Activated naive CD4-positive, alpha-beta T cell treated with anti-CD3 and anti-CD28 coated beads, Interleukin-2, amount 50 U/mL, for 72 hours (primary cell): ENCODE results near the gene ZNF688. TPM values are rescaled to one million over a fixed set of nuclear protein-coding genes. Genes with fewer than 3 reads are reported as not detected.
"Not testable (repeated sequence)": the region's sequence is repeated elsewhere in the genome, so short reads cannot be mapped to it uniquely, and the experiment has no call there.

Experiments
- ATAC-seq, 2 donors: fragments of 150-1000 bp; cut with Tn5 transposase; 2 replicates each; pipeline ENCODE4 v1.10.0; 2021; ENCODE audit warnings: mild to moderate bottlenecking in 2 of 2, moderate library complexity in 2 of 2
- DNase-seq, 2 donors: peaks; one replicate each; pipeline ENCODE4 v3.0.0; 2021 to 2022; ENCODE audit warnings: low spot score in 2 of 2
- H3K27ac Mint-ChIP-seq, 2 donors: one replicate each; pipeline ENCODE4 v1.8.0; 2022; ENCODE audit warnings: mild to moderate bottlenecking in 2 of 2, mixed read lengths in 2 of 2
- H3K36me3 Mint-ChIP-seq, 2 donors: one replicate each; pipeline ENCODE4 v1.8.0; 2022; ENCODE audit warnings: mixed read lengths in 2 of 2
- H3K9me3 Mint-ChIP-seq, 2 donors: one replicate each; pipeline ENCODE4 v1.8.0; 2022; ENCODE audit warnings: mixed read lengths in 2 of 2
- total RNA-seq, 2 donors: library from RNA; stranded (reverse); gene quantifications; one replicate each; pipeline ENCODE4 v1.2.3, GENCODE V29; 2022

ZNF688 gene
- total RNA-seq, 2 donors from 2014 or later: 7.2 TPM

DNA sequence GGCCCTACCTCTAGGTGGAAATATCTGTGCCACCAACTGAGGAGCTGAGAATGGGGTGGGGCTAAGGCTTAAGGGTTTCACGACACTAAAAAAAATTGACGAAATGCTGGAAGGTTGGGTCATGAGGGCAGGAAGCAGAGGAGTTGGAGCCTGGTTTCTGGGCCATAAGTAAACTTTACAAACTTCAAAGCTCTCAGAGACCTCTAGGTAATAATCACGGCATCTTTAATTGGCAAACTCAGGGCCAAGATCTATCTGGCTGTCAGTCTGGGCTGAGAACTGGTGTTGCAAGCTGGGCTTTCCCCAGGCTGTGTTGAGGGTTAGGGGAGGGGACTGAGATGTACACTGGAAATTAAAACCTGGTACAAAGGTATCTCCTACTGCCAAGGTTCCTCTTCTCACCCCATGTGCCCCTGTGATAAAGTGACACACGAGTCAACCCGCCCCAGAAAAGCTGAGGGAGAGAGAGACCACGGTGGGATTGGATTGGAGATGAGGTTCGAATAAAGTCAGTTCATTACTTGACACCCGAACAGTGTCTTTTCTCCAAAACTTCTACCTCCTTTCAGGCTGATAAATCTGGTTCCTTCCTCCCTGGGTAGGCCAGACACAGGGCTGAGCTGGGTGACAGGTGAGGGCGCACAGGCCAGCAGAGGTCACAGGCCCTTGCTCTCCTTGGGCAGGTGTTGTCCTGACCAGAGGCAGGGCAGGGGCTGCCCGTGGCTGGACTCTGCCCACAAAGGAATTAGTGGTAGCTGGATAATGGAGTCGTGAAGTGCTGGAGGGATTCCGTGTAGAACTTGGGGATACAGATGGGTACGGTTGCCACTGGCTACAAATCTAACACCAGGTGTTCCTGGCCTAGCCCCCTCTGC lies 41.1 kb downstream of the ZNF688 start:
- Mint-ChIP-seq H3K9me3 (no peaks in the 10 kb centered on the region), H3K27ac (peak overlapping the region; percentile 27 to 88), H3K36me3 (peaks cover 7 to 11% of the 10 kb centered on the region in 2 donors)
- ATAC-seq: no peak
- no peak for DNase-seq

DNA sequence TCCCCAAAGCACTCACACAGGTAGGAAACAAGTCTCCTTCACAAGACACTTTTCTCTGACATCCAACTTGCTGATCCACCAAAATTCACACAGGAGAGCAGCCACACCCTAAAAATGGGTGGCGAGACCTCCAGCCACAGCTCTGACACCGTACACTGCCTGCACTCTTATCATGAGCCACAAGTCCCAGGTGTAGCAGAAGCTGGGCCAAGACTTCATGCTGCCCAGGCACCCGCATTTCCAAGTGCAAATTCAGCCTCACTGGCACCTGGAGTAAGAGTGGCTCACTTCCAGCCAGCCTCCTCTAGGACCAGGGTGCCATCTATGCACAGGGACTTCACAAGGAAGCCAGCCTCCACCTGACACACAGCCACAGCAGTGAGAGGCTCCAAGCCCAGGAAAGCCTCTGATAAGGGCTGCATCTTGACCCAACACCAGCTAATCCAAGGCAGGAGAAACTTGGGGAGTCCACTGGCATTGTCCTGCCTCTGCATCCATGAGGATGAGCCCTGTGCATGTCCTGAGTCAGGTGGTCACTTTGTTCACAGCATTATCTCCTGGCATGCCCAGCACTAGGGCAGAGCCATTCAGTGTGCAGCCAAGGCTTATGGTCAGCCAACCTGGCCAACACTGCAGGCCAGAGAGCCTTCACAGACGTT lies 42.6 kb downstream of the ZNF688 start:
- no peak overlapping the region for H3K27ac Mint-ChIP-seq
- ATAC-seq: no peak

DNA sequence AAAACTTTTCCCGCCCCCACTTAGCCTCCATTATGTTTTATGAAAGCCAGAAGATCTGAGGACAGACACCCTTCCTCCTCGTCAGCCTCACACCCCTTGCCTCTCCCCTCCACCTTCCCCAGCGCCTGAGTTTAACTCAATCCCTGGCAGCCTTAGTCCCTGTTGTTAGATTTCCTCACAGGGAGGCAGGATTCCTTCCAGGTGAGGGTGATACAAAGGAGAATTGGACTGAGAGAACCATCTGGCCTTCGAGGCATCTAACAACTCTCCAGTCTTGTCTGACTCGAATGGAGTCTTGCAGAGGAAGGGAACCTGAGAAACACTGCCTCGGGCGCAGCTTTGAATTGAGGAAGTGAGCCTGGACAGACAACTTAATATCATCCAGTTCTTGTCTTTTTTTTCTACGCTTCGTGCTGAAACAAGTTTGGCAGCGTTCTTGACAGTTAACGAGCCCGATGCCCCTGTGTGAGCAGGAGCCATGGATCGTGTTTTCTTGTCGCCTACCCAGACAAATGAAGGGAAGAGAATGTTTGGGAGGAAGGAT lies 43.8 kb downstream of the ZNF688 start:
- H3K9me3 Mint-ChIP-seq: no peaks in the 10 kb centered on the region
- DNase-seq (no peak), ATAC-seq (no peak)
- no peaks in the 10 kb centered on the region for H3K36me3 Mint-ChIP-seq
- peak overlapping the region; percentile 79 to 90 for H3K27ac Mint-ChIP-seq

More for the DNA sequence above, 42.6 kb downstream of the ZNF688 start:
- peaks cover 0 to 4% of the 10 kb centered on the region in 2 donors for H3K36me3 Mint-ChIP-seq
- no peaks in the 10 kb centered on the region for H3K9me3 Mint-ChIP-seq
- no peak for DNase-seq

DNA sequence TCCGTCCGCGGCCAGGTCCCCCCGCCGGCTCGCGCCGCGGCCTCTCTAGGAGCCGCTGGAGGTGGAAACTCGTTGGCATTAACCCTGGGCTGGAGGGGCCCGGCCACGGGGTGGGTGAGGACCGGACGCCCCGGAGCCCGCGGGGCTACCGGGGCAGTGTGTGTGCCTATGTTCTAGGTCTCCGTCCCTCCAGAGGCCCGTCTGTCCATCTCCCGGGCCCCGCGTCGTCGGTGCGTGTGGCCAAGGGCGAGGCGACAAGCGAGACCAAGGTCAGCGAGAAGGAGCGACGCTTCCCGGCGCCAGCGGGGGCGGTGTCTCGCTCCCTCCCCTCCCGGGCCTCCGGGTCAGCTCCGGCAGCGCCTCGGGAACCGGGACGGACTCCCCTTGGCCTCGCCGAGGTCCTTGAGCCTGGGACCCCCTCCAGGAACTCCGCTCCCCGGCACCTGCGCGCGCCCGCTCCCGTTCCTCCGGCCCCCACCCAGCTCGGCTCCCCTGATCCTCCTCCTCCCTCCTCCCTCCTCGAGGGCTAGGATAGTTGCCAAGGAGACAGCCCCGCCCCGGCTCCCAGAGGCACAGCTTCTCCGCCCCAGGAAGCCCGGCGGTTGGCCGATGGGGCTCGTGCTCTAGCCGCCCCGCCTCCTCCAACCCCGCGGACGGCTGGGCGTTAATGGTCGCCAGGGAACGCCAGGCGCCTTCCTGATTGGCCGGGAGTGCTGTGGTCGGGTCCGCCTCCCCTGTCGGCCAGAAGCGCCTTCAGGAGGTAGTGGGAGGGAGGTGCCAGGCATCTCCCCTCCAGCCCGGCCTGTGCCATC lies 44.5 kb downstream of the ZNF688 start:
- peak; percentile 91 for ATAC-seq
- Mint-ChIP-seq H3K27ac (peak overlapping the region; percentile 79 to 90), H3K36me3 (peaks cover 0 to 5% of the 10 kb centered on the region in 2 donors), H3K9me3 (no peaks in the 10 kb centered on the region)
- DNase-seq: peak; percentile 93 to 95

DNA sequence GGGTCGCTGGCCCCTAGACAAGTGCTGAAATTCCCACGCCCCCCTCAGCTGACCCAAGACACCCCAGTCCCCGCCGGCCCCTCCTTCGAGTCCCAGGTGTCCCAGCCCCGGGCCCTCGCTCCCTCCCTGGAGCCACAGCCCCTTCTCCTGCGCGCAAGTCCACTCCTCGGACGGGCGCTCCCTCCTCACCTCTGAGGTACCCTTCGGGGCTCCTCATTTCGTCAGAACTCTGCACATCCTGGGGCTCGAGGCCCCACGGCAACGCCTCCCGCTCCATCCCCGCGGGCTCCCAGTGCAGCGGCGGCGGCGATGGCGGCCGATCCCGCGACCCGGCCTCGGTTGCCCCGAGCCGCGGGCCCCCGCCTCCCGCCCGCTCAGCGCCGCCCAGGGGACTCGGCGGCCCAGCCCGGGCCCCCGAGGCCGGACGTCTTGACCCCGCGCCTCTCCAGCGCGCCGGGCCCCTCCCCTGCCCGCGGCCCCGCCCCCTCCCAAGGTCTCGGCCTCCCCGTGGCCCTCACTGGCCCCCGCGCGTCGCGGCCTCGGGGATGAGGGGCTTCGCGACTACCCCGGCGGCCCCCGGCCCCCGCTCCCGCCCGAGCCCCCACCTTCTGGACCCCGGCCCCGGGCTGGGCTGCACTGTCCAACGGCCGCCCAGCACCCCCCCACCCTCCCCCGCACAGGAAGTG lies 45.2 kb downstream of the ZNF688 start, which contains the start of gene ZNF768:
Gene ZNF768, minus strand, starts transcription at position 430 of the 686 bp plus-strand sequence. Its CDS starts 153 bp downstream, at position 277.
- peak in 1 of 2 donors; percentile 42 for DNase-seq
- no peaks in the 10 kb centered on the region for H3K9me3 Mint-ChIP-seq
- ATAC-seq: peak in 1 of 2 donors; percentile 33
- H3K36me3 Mint-ChIP-seq: peaks cover 0 to 6% of the 10 kb centered on the region in 2 donors
- peak within 1 kb of the TSS; percentile 79 to 90 for H3K27ac Mint-ChIP-seq

DNA sequence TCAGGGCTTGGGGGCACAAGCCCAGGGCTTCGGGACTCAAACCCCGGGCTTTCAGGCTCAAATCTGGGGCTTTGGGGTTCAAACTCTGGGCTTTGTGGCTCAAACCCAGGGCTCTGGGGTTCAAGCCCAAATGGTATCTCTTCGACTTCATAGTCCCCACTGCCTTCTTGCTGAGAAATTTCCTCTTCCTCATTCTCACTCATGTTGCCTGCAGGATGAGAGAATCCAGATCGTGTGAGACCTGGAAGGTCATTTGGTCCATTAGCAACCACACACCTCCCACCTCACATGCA lies 45.7 kb downstream of the ZNF688 start:
- Mint-ChIP-seq H3K9me3 (no peaks in the 10 kb centered on the region), H3K36me3 (peaks cover 0 to 6% of the 10 kb centered on the region in 2 donors), H3K27ac (peak overlapping the region in 1 of 2 donors; percentile 56)
- no peak for DNase-seq
- no peak for ATAC-seq

DNA sequence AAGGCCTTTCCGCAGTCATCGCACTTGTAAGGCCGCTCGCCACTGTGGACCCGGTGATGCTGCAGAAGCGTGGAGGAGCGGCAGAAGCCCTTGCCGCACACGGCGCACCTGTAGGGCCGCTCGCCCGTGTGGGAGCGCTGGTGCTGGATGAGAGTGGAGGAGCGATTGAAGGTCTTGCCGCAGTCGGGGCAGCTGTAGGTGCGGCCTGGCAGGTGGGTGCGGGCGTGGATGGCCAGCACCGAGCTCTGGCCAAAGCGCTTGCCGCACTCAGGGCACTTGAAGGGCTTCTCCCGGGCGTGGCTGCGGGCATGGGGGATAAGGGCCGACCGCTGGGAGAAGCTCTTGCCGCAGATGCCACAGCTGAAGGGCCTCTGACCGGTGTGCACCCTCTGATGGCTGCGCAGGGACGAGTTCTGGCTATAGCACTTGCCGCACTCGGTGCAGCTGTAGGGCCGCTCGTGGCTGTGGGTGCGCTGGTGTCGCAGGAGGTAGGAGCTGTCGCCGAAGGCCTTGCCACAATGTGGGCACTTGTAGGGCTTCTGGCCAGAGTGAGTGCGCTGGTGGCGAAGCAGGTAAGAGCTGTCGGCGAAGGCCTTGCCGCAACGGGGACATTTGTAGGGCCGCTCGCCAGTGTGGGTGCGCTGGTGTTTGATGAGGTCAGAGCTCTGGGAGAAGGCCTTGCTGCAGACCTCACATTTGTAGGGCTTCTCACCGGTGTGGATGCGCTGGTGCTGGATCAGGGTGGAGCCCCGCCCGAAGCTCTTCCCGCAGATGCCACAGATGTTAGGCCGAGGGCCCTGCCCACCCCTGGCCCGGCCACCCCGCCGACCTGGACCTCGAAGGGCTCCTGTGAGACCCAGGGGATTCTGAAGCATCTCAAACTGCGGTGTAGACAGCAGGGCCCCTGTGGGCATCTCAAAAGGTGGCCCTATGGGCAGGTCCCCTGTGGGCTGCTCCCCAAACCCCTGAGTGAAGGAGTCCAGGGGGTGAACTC lies 46.6 kb downstream of the ZNF688 start:
- no peak for ATAC-seq
- DNase-seq: no peak
- Mint-ChIP-seq H3K36me3 (peaks cover 0 to 16% of the 10 kb centered on the region in 2 donors), H3K27ac (peak overlapping the region; percentile 4 to 50), H3K9me3 (no peaks in the 10 kb centered on the region)

DNA sequence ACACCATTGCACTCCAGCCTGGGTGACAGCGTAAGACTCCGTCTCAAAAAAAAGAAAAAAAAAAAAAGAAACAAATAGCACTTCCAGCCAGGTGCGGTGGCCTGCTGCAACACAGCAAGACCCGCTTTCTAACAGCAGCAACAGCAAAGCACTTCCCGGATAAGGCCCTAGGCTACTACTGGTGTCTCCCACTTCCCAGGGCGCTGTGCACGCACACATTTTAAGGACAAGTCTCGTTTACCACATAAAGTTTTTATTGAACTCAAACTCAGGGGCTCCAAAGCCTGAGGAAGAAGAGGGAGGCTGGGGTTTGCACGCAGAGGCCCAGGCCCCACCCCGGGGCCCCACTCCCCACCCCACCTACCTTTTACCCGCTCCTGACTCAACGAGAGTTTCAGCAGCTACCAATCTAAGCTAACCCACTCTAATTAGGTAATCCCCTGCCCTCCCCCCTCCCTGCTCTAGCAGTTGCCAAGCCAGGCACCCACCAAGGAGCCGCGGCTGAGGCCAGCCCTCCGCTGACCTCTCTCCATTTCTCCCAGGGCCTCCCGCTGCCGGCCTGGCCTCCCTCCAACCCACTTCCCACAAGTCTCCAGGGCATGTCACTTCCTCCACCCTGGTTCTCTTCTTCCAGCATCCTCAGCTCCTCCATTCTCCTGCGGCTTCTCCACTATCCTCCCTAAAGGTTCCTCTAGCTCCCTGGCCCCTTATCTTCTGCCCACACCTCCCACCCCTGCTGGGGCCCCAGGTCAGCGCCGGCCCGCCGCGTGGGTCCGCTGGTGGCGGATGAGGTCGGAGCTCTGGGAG lies 47.5 kb downstream of the ZNF688 start:
- ATAC-seq (no peak), DNase-seq (no peak)
- Mint-ChIP-seq H3K36me3 (peaks cover 9 to 25% of the 10 kb centered on the region in 2 donors), H3K9me3 (no peaks in the 10 kb centered on the region), H3K27ac (peak overlapping the region; percentile 4 to 55)

DNA sequence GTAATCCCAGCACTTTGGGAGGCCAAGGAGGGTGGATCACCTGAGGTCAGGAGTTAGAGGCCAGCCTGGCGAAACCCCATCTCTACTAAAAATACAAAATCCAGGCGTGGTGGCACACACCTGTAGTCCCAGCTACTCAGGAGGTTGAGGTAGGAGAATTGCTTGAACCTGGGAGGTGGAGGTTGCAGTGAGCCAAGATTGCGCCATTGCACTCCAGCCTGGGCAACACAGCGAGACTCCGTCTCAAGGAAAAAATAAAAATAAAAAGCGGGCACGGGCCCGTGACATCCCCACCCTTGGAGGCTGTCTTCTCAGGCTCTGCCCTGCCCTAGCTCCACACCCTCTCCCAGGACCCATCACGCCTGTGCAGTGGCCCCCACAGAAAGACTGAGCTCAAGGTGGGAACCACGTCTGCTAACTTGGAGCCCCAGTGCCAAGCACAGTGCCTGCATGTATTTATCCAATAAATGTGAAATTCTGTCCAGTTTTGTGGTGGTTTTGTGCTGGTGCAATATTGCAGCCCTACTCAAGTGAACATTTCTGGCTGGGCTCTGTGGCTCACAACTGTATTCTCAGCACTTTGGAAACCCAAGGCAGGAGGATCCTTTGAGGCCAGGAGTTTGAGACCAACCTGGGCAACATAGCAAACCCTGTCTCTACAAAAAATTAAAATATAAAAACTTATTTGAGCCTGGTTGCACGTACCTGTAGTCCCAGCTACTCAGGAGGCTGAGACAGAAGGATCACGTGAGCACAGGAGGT lies 48.6 kb downstream of the ZNF688 start:
- not testable (repeated sequence) for ATAC-seq, H3K9me3 Mint-ChIP-seq, DNase-seq
- Mint-ChIP-seq H3K27ac (peak overlapping the region in 1 of 2 donors; percentile 6), H3K36me3 (peaks cover 14 to 32% of the 10 kb centered on the region in 2 donors)

DNA sequence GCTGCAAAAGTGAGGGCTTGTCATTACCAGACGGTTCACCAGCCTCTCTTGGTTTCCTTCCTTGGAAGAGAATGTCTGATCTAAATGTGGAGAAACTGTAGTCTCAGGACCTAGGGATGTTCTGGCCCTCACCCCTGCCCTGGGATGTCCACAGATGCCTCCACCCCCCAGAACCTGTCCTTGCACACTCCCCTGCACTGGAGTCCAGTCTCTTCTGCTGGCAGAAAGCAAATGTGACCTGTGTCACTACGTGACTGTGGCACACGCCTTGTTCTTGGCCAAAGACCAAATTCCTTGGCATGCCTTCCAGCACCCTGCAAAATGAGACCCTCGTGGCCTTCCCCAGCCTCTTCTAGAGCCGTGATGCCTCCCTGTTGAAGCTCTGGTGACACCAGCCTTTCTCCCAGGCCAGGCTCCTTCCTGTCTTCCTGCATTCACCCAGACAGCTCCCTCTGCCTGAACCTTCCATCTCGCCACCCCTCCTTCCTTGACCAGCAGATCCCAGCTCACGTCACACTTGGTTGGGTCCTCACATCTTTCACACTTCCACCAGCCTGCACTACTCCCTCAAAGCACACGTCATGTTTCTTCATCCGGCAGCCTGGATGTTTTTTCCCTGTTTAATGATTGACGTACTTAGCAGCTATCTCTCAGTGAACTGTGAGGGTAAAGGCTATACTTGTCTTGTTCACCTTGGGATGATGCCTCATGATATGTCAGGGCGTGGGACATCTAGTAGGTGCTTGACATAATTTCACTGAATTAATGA lies 49.5 kb downstream of the ZNF688 start:
- no peaks in the 10 kb centered on the region for H3K9me3 Mint-ChIP-seq
- ATAC-seq (no peak), DNase-seq (no peak)
- H3K36me3 Mint-ChIP-seq: peaks cover 14 to 32% of the 10 kb centered on the region in 2 donors
- peak overlapping the region; percentile 6 to 10 for H3K27ac Mint-ChIP-seq

DNA sequence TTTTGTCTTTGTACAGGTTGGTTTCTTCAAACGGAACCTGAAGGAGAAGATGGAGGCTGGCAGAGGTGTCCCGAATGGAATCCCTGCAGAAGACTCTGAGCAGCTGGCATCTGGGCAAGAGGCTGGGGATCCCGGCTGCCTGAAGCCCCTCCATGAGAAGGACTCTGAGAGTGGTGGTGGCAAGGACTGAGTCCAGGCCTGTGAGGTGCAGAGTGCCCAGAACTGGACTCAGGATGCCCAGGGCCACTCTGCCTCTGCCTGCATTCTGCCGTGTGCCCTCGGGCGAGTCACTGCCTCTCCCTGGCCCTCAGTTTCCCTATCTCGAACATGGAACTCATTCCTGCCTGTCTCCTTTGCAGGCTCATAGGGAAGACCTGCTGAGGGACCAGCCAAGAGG lies 50.0 kb downstream of the ZNF688 start:
- H3K27ac Mint-ChIP-seq: peak overlapping the region in 1 of 2 donors; percentile 6
- no peak for ATAC-seq
- DNase-seq: no peak
- peaks cover 18 to 36% of the 10 kb centered on the region in 2 donors for H3K36me3 Mint-ChIP-seq
- H3K9me3 Mint-ChIP-seq: no peaks in the 10 kb centered on the region
